NOMO-1 (cell line): Measurements from ENCODE around the gene CKS1B.
A peak's percentile ranks its signal among the peaks of the same experiment; 100 is the strongest.

Experiments
- DNase-seq, 2 experiments: peaks; one replicate each; lab custom pipeline; 2025; ENCODE audit not compliant: unreplicated experiment in 2 of 2; lab: John Stamatoyannopoulos, UW

CKS1B gene

GRCh38 chr1:155011437-155012025 lies 37.0 kb downstream of the CKS1B start:
- no peak for DNase-seq

- DNase-seq = no peak
Measured at GRCh38 chr1:155012026-155012546, 37.6 kb downstream of the CKS1B start.

GRCh38 chr1:155012776-155013602 lies 38.5 kb downstream of the CKS1B start:
- no peak for DNase-seq

- no peak for DNase-seq
Measured at GRCh38 chr1:155013632-155014031, 39.2 kb downstream of the CKS1B start.

- no peak for DNase-seq
Measured at GRCh38 chr1:155014709-155015508, 40.4 kb downstream of the CKS1B start.

- no peak for DNase-seq
Measured at GRCh38 chr1:155015527-155016230, 41.2 kb downstream of the CKS1B start.

- no peak for DNase-seq
Measured at GRCh38 chr1:155016231-155016831, 41.9 kb downstream of the CKS1B start.

GRCh38 chr1:155017041-155017945 lies 42.8 kb downstream of the CKS1B start:
- DNase-seq = peak; percentile 75 to 80

GRCh38 chr1:155017946-155018316 lies 43.5 kb downstream of the CKS1B start:
- DNase-seq = no peak

GRCh38 chr1:155018617-155019348 lies 44.3 kb downstream of the CKS1B start:
- no peak for DNase-seq

- no peak for DNase-seq
Measured at GRCh38 chr1:155019377-155020245, 45.1 kb downstream of the CKS1B start.

- no peak for DNase-seq
Measured at GRCh38 chr1:155022136-155022926, 47.9 kb downstream of the CKS1B start.

- DNase-seq = no peak
Measured at GRCh38 chr1:155022927-155023236, 48.4 kb downstream of the CKS1B start.

- DNase-seq = no peak
Measured at GRCh38 chr1:155023627-155024026, 49.1 kb downstream of the CKS1B start.

- DNase-seq = no peak
Measured at GRCh38 chr1:155024315-155024714, 49.8 kb downstream of the CKS1B start.

- no peak for DNase-seq
Measured at GRCh38 chr1:155026154-155026553, 51.7 kb downstream of the CKS1B start.

GRCh38 chr1:155026588-155026987 lies 52.1 kb downstream of the CKS1B start:
- DNase-seq = no peak
